ENCODE data around the gene CARD16.
"Not testable (repeated sequence)": the region's sequence is repeated elsewhere in the genome, so short reads cannot be mapped to it uniquely, and the experiment has no call there.

CARD16 gene

GRCh38 chr11:105044557-105045524 lies at the start of gene CARD16:
TSS of gene CARD16 (minus strand) at chr11:105045335. CDS start at chr11:105045297, 38 bp downstream.
- in situ Hi-C loops (cut with MboI; ENCODE audit: low sequenced_read_pairs), result not testable (repeated sequence)

- in situ Hi-C loops (cut with MboI; ENCODE audit: low sequenced_read_pairs), result no loop called here
Observed at GRCh38 chr11:105092256-105093239, 47.4 kb upstream of the CARD16 start.

- in situ Hi-C loops (cut with MboI; ENCODE audit: low sequenced_read_pairs), result no loop called here
Observed at GRCh38 chr11:105081412-105082150, 36.4 kb upstream of the CARD16 start.

GRCh38 chr11:105080171-105080906 lies 35.2 kb upstream of the CARD16 start:
- in situ Hi-C loops (cut with MboI; ENCODE audit: low sequenced_read_pairs), result not testable (repeated sequence)

- in situ Hi-C loops (cut with MboI; ENCODE audit: low sequenced_read_pairs), result no loop called here
Observed at GRCh38 chr11:105078283-105078682, 33.1 kb upstream of the CARD16 start.

GRCh38 chr11:105077141-105077790 lies 32.1 kb upstream of the CARD16 start:
- in situ Hi-C loops (cut with MboI; ENCODE audit: low sequenced_read_pairs), result not testable (repeated sequence)

- in situ Hi-C loops (cut with MboI; ENCODE audit: low sequenced_read_pairs), result no loop called here
Observed at GRCh38 chr11:105074166-105074530, 29.0 kb upstream of the CARD16 start.

- in situ Hi-C loops (cut with MboI; ENCODE audit: low sequenced_read_pairs), result no loop called here
Observed at GRCh38 chr11:105073456-105074165, 28.5 kb upstream of the CARD16 start.

GRCh38 chr11:105072080-105072479 lies 26.9 kb upstream of the CARD16 start:
- in situ Hi-C loops (cut with MboI; ENCODE audit: low sequenced_read_pairs), result not testable (repeated sequence)

GRCh38 chr11:105071089-105071732 lies 26.1 kb upstream of the CARD16 start:
- in situ Hi-C loops (cut with MboI; ENCODE audit: low sequenced_read_pairs), result no loop called here

GRCh38 chr11:105070306-105070705 lies 25.2 kb upstream of the CARD16 start:
- in situ Hi-C loops (cut with MboI; ENCODE audit: low sequenced_read_pairs), result no loop called here

- in situ Hi-C loops (cut with MboI; ENCODE audit: low sequenced_read_pairs), result not testable (repeated sequence)
Observed at GRCh38 chr11:105069749-105070148, 24.6 kb upstream of the CARD16 start.

GRCh38 chr11:105063245-105063941 lies 18.3 kb upstream of the CARD16 start:
- in situ Hi-C loops (cut with MboI; ENCODE audit: low sequenced_read_pairs), result not testable (repeated sequence)

- in situ Hi-C loops (cut with MboI; ENCODE audit: low sequenced_read_pairs), result no loop called here
Observed at GRCh38 chr11:105057432-105057831, 12.3 kb upstream of the CARD16 start.

- in situ Hi-C loops (cut with MboI; ENCODE audit: low sequenced_read_pairs), result no loop called here
Observed at GRCh38 chr11:105056446-105056845, 11.3 kb upstream of the CARD16 start.

GRCh38 chr11:105054723-105055493 lies 9.8 kb upstream of the CARD16 start:
- in situ Hi-C loops (cut with MboI; ENCODE audit: low sequenced_read_pairs), result no loop called here

- in situ Hi-C loops (cut with MboI; ENCODE audit: low sequenced_read_pairs), result no loop called here
Observed at GRCh38 chr11:105052487-105052886, 7.4 kb upstream of the CARD16 start.

Data from HL-60/S4 treated with retinoic acid at 250 ng/mL for 4 days and 3 days (cell line).